Thoracic aorta endothelial cell (primary cell): ENCODE measurements around the gene HMGCS1. TPM values are rescaled to one million over a fixed set of nuclear protein-coding genes. Genes with fewer than 3 reads are reported as not detected.

Experiments
- total RNA-seq: library from RNA; depleted of rRNA; stranded (reverse); fragments of >200 nt; gene quantifications from 2 replicates; pipeline ENCODE4 v1.2.3, GENCODE V29; 2012

Gene HMGCS1
- 103 and 168 TPM in 2 replicates for total RNA-seq

GRCh38 chr5:43313035-43313853 lies at the start of gene HMGCS1:
TSS of gene HMGCS1 (minus strand) at chr5:43313412. CDS start at chr5:43298965, 14,447 bp downstream.

Other genes with a start within 250 kb of the HMGCS1 start
- 46.8 and 49.1 TPM in 2 replicates for gene ZNF131, start 192.5 kb downstream of the HMGCS1 start, total RNA-seq
- gene NIM1K, start 121.2 kb downstream of the HMGCS1 start, total RNA-seq, result not detected in 2 replicates
- 1.5 and 2.4 TPM in 2 replicates for gene CCL28, start 99.0 kb upstream of the HMGCS1 start, total RNA-seq
- 13.8 and 15.6 TPM in 2 replicates for gene TMEM267, start 170.5 kb upstream of the HMGCS1 start, total RNA-seq
- gene C5orf34, start 201.7 kb upstream of the HMGCS1 start, total RNA-seq, result 8.2 and 10.6 TPM in 2 replicates
- 89.9 and 120 TPM in 2 replicates for gene PAIP1, start 243.7 kb upstream of the HMGCS1 start, total RNA-seq